GM21529 (cell line): ENCODE data around the gene CLDN5.

Source experiments
- ATAC-seq: cut with Tn5 transposase; IDR thresholded peaks from one replicate; pipeline ENCODE4 v1.9.1; 2021; ENCODE audit not compliant: unreplicated experiment

The CLDN5 gene

GRCh38 chr22:19524170-19525115, at the start of gene CLDN5:
CLDN5 (minus strand) TSS chr22:19524410; CDS start chr22:19524255, 155 bp downstream.
- no peak for ATAC-seq

GRCh38 chr22:19571995-19572394, 47.8 kb upstream of the CLDN5 start:
- no peak for ATAC-seq

GRCh38 chr22:19571207-19571795, 47.1 kb upstream of the CLDN5 start:
- no peak for ATAC-seq

GRCh38 chr22:19569976-19570375, 45.8 kb upstream of the CLDN5 start:
- ATAC-seq, result no peak

GRCh38 chr22:19569276-19569640, 45.0 kb upstream of the CLDN5 start:
- ATAC-seq, result no peak

GRCh38 chr22:19568337-19569275, 44.4 kb upstream of the CLDN5 start:
- no peak for ATAC-seq

GRCh38 chr22:19567157-19568009, 43.2 kb upstream of the CLDN5 start:
- no peak for ATAC-seq

- no peak for ATAC-seq
These were observed 42.3 kb upstream of the CLDN5 start for GRCh38 chr22:19566279-19567156.

GRCh38 chr22:19565382-19566278, 41.4 kb upstream of the CLDN5 start:
- no peak for ATAC-seq

GRCh38 chr22:19559956-19560355, 35.7 kb upstream of the CLDN5 start:
- no peak for ATAC-seq

GRCh38 chr22:19559324-19559811, 35.2 kb upstream of the CLDN5 start:
- no peak for ATAC-seq

- ATAC-seq, result no peak
These were observed 32.8 kb upstream of the CLDN5 start for GRCh38 chr22:19556963-19557545.

GRCh38 chr22:19555651-19556050, 31.4 kb upstream of the CLDN5 start:
- ATAC-seq, result no peak

GRCh38 chr22:19554834-19555404, 30.7 kb upstream of the CLDN5 start:
- ATAC-seq, result no peak

- no peak for ATAC-seq
These were observed 29.0 kb upstream of the CLDN5 start for GRCh38 chr22:19553201-19553600.

GRCh38 chr22:19550382-19550781, 26.2 kb upstream of the CLDN5 start:
- ATAC-seq, result no peak

- ATAC-seq, result no peak
These were observed 25.2 kb upstream of the CLDN5 start for GRCh38 chr22:19549428-19549827.
